Fibroblast of lung (primary cell): ENCODE data around the gene BZW2.

Source experiments
- EZH2 ChIP-seq: IDR thresholded peaks from 2 replicates; pipeline ENCODE4 v1.5.1; 2012; ENCODE audit warnings: low read length, control low read depth, mild to moderate bottlenecking; ENCODE audit errors: missing control alignments
- TF ChIP-seq, protein P1 (sequence below), 2 donors: IDR thresholded peaks in 1 of 2; conservative IDR thresholded peaks in 1 of 2; 1 replicate in 1 of 2; 2 replicates in 1 of 2; pipeline ENCODE4 v1.5.1; 2011 to 2012; ENCODE audit warnings: low read length in 2 of 2, control low read depth in 1 of 2, inconsistent platforms in 1 of 2, low read depth in 1 of 2, mild to moderate bottlenecking in 1 of 2

- TF ChIP-seq, protein P1, sequence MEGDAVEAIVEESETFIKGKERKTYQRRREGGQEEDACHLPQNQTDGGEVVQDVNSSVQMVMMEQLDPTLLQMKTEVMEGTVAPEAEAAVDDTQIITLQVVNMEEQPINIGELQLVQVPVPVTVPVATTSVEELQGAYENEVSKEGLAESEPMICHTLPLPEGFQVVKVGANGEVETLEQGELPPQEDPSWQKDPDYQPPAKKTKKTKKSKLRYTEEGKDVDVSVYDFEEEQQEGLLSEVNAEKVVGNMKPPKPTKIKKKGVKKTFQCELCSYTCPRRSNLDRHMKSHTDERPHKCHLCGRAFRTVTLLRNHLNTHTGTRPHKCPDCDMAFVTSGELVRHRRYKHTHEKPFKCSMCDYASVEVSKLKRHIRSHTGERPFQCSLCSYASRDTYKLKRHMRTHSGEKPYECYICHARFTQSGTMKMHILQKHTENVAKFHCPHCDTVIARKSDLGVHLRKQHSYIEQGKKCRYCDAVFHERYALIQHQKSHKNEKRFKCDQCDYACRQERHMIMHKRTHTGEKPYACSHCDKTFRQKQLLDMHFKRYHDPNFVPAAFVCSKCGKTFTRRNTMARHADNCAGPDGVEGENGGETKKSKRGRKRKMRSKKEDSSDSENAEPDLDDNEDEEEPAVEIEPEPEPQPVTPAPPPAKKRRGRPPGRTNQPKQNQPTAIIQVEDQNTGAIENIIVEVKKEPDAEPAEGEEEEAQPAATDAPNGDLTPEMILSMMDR (conservative IDR thresholded peaks at IDR 0.05 in 1 of 2, IDR thresholded peaks at IDR 0.05 in 1 of 2; ENCODE audit: low read depth in 1 of 2, low read length in 2 of 2), result no peak
- no peak for TF ChIP-seq EZH2
These were observed 1.8 kb upstream of the BZW2 start for GRCh38 chr7:16644157-16644556.
